ENCODE results near the gene TRIM33. TPM values are rescaled to one million over a fixed set of nuclear protein-coding genes. Genes with fewer than 3 reads are reported as not detected.

The TRIM33 gene
- total and polyA plus RNA-seq, 2 of the 8 experiments (the other 6 are each of a cell fraction or from before 2014, with no cell fraction given), result 17.1 to 52.3 TPM

DNA sequence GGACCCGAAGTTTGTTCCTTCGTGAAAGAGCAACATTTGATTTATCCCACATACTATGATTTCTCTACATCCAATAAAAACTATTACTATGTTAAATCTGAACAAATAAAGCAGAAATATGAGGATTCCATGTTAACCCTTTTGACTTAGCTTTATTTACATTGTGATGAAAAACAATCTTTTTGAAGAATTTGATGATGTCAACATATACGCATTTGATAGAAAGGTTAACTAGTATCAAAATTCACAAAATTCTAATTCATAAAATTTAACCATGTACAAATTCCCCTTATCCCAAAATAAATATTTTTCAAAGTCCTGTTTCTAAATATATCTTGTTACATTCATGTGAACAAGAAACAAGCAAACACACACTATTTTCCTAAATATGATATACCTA lies 74.2 kb downstream of the TRIM33 start:
- Histone ChIP-seq H4K20me1 (replicated peaks in 1 of 2; ENCODE audit: control insufficient read depth in 1 of 2, insufficient read depth in 2 of 2, low read length in 2 of 2) (peaks cover 0 to 8% of the 10 kb centered on the region in 2 experiments), H3K27ac (ENCODE audit: low read depth, low read length) (no peak overlapping the region), H3K23me2 (ENCODE audit: low read depth, low read length) (no peaks in the 10 kb centered on the region), H3K4me2 (ENCODE audit: insufficient read depth in 1 of 2, low read depth in 2 of 2, low read length in 2 of 2) (no peak overlapping the region), H3K14ac (ENCODE audit: insufficient read length) (no peak overlapping the region), H2BK15ac (ENCODE audit: low read length) (no peak overlapping the region), H3K4me3 (ENCODE audit: extremely low read depth in 1 of 4, insufficient read depth in 2 of 4, low read depth in 3 of 4, low read length in 4 of 4) (no peak overlapping the region), H3K36me3 (ENCODE audit: control insufficient read depth in 2 of 4, insufficient read depth in 4 of 4, low read length in 3 of 4) (peaks cover 0 to 19% (median 0%) of the 10 kb centered on the region in 4 experiments; a peak in 2 of 8 replicates), H3K79me1 (ENCODE audit: low read depth, low read length) (no peaks in the 10 kb centered on the region), H3K56ac (replicated peaks; ENCODE audit: insufficient read length, low read depth, low read length) (no peak overlapping the region), H2BK120ac (replicated peaks; ENCODE audit: low read depth, low read length) (no peak overlapping the region), H4K8ac (ENCODE audit: extremely low read depth, insufficient read depth, low read length) (no peak overlapping the region), H2BK12ac (ENCODE audit: low read depth, low read length) (no peak overlapping the region), H3K9ac (replicated peaks in 1 of 4; ENCODE audit: extremely low read depth in 1 of 4, low read depth in 3 of 4, low read length in 3 of 4) (no peak overlapping the region), H4K91ac (replicated peaks; ENCODE audit: insufficient read length, low read length) (no peak overlapping the region), H3K4ac (replicated peaks; ENCODE audit: insufficient read length, low read depth, low read length) (no peak overlapping the region), H2AK5ac (ENCODE audit: low read depth, low read length) (no peak overlapping the region), H2BK20ac (ENCODE audit: low read length) (no peak overlapping the region), H3K4me1 (replicated peaks in 1 of 4; ENCODE audit: control insufficient read depth in 3 of 4, insufficient read depth in 4 of 4, low read length in 3 of 4) (no peaks in the 10 kb centered on the region), H2BK5ac (ENCODE audit: low read depth, low read length) (no peak overlapping the region), H3K18ac (ENCODE audit: extremely low read depth, low read length) (no peak overlapping the region), H4K5ac (ENCODE audit: insufficient read length, low read depth, low read length) (no peak overlapping the region), H3K23ac (ENCODE audit: insufficient read length) (no peak overlapping the region), H3K79me2 (ENCODE audit: control insufficient read depth in 1 of 2, insufficient read depth in 2 of 2, low read length in 2 of 2) (peaks cover 0 to 30% of the 10 kb centered on the region in 2 experiments; a peak in 2 of 4 replicates), H2AFZ (ENCODE audit: low read length) (no peak overlapping the region), H3K27me3 (replicated peaks in 1 of 4; ENCODE audit: control insufficient read depth in 3 of 4, extremely low read depth in 1 of 4, insufficient read depth in 3 of 4, low read length in 3 of 4) (no peaks in the 10 kb centered on the region), H3K9me3 (ENCODE audit: insufficient read depth in 2 of 2, low read depth in 1 of 2, low read length in 1 of 2) (no peaks in the 10 kb centered on the region)
- DNase-seq (ENCODE audit: low read depth in 1 of 2, low spot score in 2 of 2) (no peak), FAIRE-seq (no peak)
- POLR2A ChIA-PET (ENCODE audit: partially characterized antibody), result no interaction called here
- CTCF ChIA-PET (ENCODE audit: partially characterized antibody), result no interaction called here
- TF ChIP-seq FOSL1 (IDR thresholded peaks at IDR 0.05; ENCODE audit: insufficient read depth, low read depth, low read length) (no peak), TCF12 (IDR thresholded peaks at IDR 0.05; ENCODE audit: low read depth, low read length) (no peak), SIRT6 (IDR thresholded peaks at IDR 0.05; ENCODE audit: low read length) (no peak), BCL11A (IDR thresholded peaks at IDR 0.05; ENCODE audit: low read depth in 2 of 2, low read length in 2 of 2) (no peak), SP1 (IDR thresholded peaks at IDR 0.05; ENCODE audit: low read depth, low read length) (no peak)
- 97% methylated on average over 3 of the region's 3 CpGs; no CpG with 5 or more reads in 1 of the 2 experiments for WGBS, 2 experiments (ENCODE audit: extremely low coverage in 1 of 2, insufficient coverage in 1 of 2, insufficient read length in 1 of 2, insufficient replicate concordance in 2 of 2, low coverage in 1 of 2, low lambda C conversion rate in 2 of 2, missing lambda C conversion rate in 1 of 2)
